Adrenal gland (tissue), 12 donors: ENCODE results near the gene CCNY. TPM values are rescaled to one million over a fixed set of nuclear protein-coding genes. Genes with fewer than 3 reads are reported as not detected.
"Not testable (repeated sequence)": the region's sequence is repeated elsewhere in the genome, so short reads cannot be mapped to it uniquely, and the experiment has no call there.

ENCODE experiments used
- DNase-seq, 7 donors: peaks; one replicate each; pipeline ENCODE4 v3.0.0-alpha.2; 2019 to 2020
- H3K27ac ChIP-seq, 5 donors: fragments of 200-600 bp; sonication (generic) in 4 of 5; 1 replicate in 3 of 5; 2 replicates in 2 of 5; pipeline versions ENCODE4 v1.5.1 to v1.8.0; 2016 to 2020; ENCODE audit warnings: mild to moderate bottlenecking in 1 of 5
- H3K27me3 ChIP-seq: fragments of 200-600 bp; 2 replicates; pipeline ENCODE4 v1.8.0; 2021
- H3K36me3 ChIP-seq, 2 donors: fragments of 200-600 bp; replicated peaks in 1 of 2; 1 replicate in 1 of 2; 2 replicates in 1 of 2; pipeline versions ENCODE4 v1.5.1 to v1.8.0; 2018 to 2022
- H3K4me1 ChIP-seq, 2 donors: fragments of 200-600 bp; replicated peaks in 1 of 2; 1 replicate in 1 of 2; 2 replicates in 1 of 2; pipeline versions ENCODE4 v1.5.1 to v1.8.0; 2018 to 2021
- H3K4me3 ChIP-seq, 4 donors: fragments of 200-600 bp; sonication (generic) in 3 of 4; one replicate each; pipeline ENCODE4 v1.5.1; 2016 to 2018
- H3K9me3 ChIP-seq, 3 donors: fragments of 200-600 bp; sonication (generic) in 1 of 3; replicated peaks in 1 of 3; 1 replicate in 2 of 3; 2 replicates in 1 of 3; pipeline versions ENCODE4 v1.5.1 to v1.8.0; 2016 to 2021
- POLR2A ChIP-seq, 2 donors: fragments of 450-650 bp; IDR thresholded peaks; one replicate each; pipeline ENCODE4 v1.6.1; 2017; ENCODE audit warnings: antibody characterized with exemption in 2 of 2, mild to moderate bottlenecking in 2 of 2, moderate library complexity in 1 of 2
- WGBS, 4 donors: extraction: QIAGEN DNeasy Blood & Tissue Kit in 2 of 4; methylation state at CpG; one replicate each; pipeline versions ENCODE4 v1.1.5 to v1.1.7; 2013 to 2017; 5-methylcytosine and 5-hydroxymethylcytosine counted together
- intact Hi-C, 2 donors: fragments of 100-400 bp; cut with DNase I; formaldehyde crosslinking; loops; one replicate each; pipeline versions ENCODE4 v1.14.1 to v1.15.0; 2022 to 2023
- polyA plus RNA-seq, 3 donors: library from polyadenylated mRNA; stranded (reverse); fragments of 200-250 nt in 2 of 3; fragments of 350-450 nt in 1 of 3; fragmentation: Illumina TruSeq in 1 of 3; extraction: RNeasy Lipid Tissue Mini Kit (QIAGEN cat#74804) in 1 of 3; gene quantifications; one replicate each; pipeline ENCODE4 v1.2.3, GENCODE V29; 2013 to 2014
- total RNA-seq, 9 donors: library from RNA; depleted of rRNA in 4 of 9; stranded (reverse); fragments of >200 nt in 4 of 9; fragments of 120-200 nt in 1 of 9; fragmentation: NEBNext Ultra II Directional in 1 of 9; extraction: Animal tissue kit (Norgen Biotek cat#: 25700) in 1 of 9; gene quantifications; one replicate each; pipeline versions ENCODE4 v1.1.0 to v1.2.4, GENCODE V29; 2013 to 2023
- TF ChIP-seq, protein P1 (sequence below), 6 experiments: fragments of 450-650 bp in 4 of 6; fragments of 200-600 bp in 2 of 6; sonication (generic) in 1 of 6; IDR thresholded peaks; 1 replicate in 5 of 6; 2 replicates in 1 of 6; pipeline versions ENCODE4 v1.5.1 to v1.8.0; 2016 to 2021; ENCODE audit warnings: antibody characterized with exemption in 6 of 6, mild to moderate bottlenecking in 2 of 6, moderate library complexity in 1 of 6
- donor health status: healthy with polysubstance abuse.
- donor health status: Bipolar disorder and iron deficiency.
- donor health status: DM: yes; HTN: yes; CAD: no.
- donor health status: DM: no; HTN: no; CAD: no.
- donor health status: DM: no; HTN: no; CAD: no.
- donor health status: DM: yes; HTN: yes; CAD: no.

Gene CCNY
- total and polyA plus RNA-seq, 12 donors = 18.3 to 87.0 (median 45.2) TPM

DNA sequence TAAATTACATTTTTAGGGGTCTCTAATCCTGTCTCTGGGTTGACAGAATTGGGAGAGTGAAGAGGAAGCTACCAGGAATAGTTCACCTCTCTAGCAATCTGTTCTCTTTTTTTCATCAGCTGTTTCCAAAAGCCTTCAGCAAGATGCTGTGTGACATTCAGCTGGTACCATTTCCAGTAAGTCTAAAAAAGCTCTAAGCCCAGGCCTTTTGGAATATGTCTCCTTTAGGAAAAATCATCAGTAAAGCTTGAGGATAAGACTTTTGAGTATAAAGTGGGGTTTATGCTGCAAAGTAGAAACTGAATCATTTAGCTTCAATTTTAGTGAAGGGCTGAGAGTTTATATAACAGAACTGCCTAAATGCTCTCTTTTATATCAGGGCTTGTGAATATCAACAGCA is 81.5 kb downstream of the CCNY start:
- Histone ChIP-seq H3K27ac (no peak overlapping the region), H3K27me3 (no peaks in the 10 kb centered on the region), H3K9me3 (no peaks in the 10 kb centered on the region), H3K4me1 (peaks cover 21 to 44% of the 10 kb centered on the region in 2 donors), H3K36me3 (no peaks in the 10 kb centered on the region), H3K4me3 (no peak overlapping the region)
- TF ChIP-seq, protein P1, sequence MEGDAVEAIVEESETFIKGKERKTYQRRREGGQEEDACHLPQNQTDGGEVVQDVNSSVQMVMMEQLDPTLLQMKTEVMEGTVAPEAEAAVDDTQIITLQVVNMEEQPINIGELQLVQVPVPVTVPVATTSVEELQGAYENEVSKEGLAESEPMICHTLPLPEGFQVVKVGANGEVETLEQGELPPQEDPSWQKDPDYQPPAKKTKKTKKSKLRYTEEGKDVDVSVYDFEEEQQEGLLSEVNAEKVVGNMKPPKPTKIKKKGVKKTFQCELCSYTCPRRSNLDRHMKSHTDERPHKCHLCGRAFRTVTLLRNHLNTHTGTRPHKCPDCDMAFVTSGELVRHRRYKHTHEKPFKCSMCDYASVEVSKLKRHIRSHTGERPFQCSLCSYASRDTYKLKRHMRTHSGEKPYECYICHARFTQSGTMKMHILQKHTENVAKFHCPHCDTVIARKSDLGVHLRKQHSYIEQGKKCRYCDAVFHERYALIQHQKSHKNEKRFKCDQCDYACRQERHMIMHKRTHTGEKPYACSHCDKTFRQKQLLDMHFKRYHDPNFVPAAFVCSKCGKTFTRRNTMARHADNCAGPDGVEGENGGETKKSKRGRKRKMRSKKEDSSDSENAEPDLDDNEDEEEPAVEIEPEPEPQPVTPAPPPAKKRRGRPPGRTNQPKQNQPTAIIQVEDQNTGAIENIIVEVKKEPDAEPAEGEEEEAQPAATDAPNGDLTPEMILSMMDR (IDR thresholded peaks at IDR 0.05) = no peak
- TF ChIP-seq POLR2A (IDR thresholded peaks at IDR 0.05) = no peak
- intact Hi-C loops = no loop called here
- DNase-seq = no peak

DNA sequence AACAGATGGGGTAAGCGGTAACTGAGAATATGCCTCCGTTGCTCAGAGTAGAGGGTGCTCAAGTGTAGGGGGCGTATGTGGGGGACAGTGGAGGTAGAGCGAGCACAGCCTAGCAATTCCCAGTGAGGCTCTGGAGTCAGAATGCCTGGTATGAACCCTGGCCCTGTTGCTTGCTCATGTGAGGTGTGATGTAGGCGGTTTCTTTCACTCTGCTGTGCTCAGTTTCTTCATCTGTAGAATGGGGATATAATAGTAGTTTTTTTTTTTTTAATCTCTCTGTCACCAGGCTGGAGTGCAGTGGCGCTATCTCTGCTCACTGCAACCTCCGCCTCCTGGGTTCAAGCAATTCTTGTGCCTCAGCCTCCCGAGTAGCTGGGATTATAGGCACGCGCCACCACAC is 82.3 kb downstream of the CCNY start:
- H3K36me3 ChIP-seq, intact Hi-C loops, H3K4me3 ChIP-seq, H3K27ac ChIP-seq, DNase-seq, H3K27me3 ChIP-seq, H3K9me3 ChIP-seq: not testable (repeated sequence)
- H3K4me1 ChIP-seq = peaks cover 21 to 47% of the 10 kb centered on the region in 2 donors
- WGBS, 4 donors = 97 to 98% (median 98%) methylated on average over 10 of the region's 10 CpGs

DNA sequence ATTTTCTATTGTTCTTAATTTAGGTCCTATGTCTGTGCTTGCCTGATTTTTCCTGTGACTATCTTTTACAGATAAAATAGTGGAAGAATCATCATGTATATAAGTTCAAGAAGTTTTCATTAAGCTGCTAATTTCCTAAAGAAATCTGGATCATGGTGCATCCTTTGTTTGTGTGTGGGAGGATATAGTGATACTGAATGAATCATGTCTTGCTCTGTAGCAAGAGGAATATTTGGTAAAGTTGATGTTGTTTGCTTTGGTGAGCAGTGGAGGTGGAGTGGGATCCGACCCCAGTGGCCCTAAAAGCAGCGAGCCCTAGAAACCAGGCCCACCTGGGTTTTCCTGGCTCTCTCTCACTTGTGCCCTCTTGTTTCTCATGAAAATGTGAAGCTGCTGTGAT is 83.7 kb downstream of the CCNY start:
- peaks cover 21 to 48% of the 10 kb centered on the region in 2 donors for H3K4me1 ChIP-seq
- DNase-seq = no peak
- no peak overlapping the region for H3K4me3 ChIP-seq
- H3K36me3 ChIP-seq = no peaks in the 10 kb centered on the region
- 67 to 91% (median 86%) methylated on average over 2 of the region's 2 CpGs for WGBS, 4 donors
- H3K9me3 ChIP-seq = no peaks in the 10 kb centered on the region
- peak overlapping the region in 2 of 5 donors; percentile 81 to 82 for H3K27ac ChIP-seq
- TF ChIP-seq, protein P1 (IDR thresholded peaks at IDR 0.05) = no peak
- TF ChIP-seq POLR2A (IDR thresholded peaks at IDR 0.05) = no peak
- intact Hi-C loops = no loop called here
- no peaks in the 10 kb centered on the region for H3K27me3 ChIP-seq

DNA sequence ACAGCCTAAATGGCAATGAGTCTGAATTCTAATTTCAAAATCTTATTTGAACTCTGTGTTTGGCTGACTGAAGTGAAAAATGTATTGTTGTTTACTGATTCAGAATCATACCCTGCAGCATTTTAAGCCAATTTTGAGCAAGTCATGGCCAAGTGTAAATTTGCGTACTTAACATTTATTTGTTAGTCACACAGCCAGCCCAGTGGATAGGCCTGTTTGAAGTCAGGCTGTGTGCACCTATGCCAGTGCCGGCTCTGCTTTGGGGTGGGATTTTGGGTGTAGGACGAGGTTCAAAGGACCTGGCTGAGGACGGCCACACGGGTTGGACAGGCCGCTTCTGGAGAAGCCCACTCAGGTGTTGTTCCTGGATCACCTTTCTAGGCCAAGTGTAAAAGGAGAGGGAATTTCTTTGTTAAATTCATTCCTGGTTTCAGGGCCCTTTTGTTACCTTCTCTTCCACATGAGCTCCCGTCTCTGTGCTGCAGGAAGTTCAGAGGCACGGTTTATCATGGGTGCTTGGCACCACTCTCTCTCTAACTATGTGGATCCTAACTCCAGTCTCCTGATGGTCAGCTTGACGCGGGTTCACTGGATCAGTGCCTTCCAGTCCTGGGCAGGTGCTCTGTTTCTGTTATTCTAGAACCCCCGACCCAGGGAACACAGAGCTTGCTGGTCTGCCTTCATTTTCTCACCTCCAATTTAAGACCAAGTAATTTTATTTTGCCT is 84.7 kb downstream of the CCNY start:
- peaks cover 21 to 57% of the 10 kb centered on the region in 2 donors for H3K4me1 ChIP-seq
- intact Hi-C loops = no loop called here
- DNase-seq = no peak
- H3K27me3 ChIP-seq = no peaks in the 10 kb centered on the region
- H3K4me3 ChIP-seq = no peak overlapping the region
- H3K27ac ChIP-seq = peak overlapping the region in 4 of 5 donors; percentile 59 to 82 (median 71)
- H3K36me3 ChIP-seq = no peaks in the 10 kb centered on the region
- WGBS, 4 donors = 91 to 95% (median 93%) methylated on average over 11 of the region's 11 CpGs
- no peaks in the 10 kb centered on the region for H3K9me3 ChIP-seq
- TF ChIP-seq, protein P1 (IDR thresholded peaks at IDR 0.05) = no peak
- TF ChIP-seq POLR2A (IDR thresholded peaks at IDR 0.05) = no peak
